GM19397 (cell line): ENCODE measurements around the gene DAD1.
"Not testable (repeated sequence)": the region's sequence is repeated elsewhere in the genome, so short reads cannot be mapped to it uniquely, and the experiment has no call there.

ENCODE experiments used
- ATAC-seq: cut with Tn5 transposase; IDR thresholded peaks from one replicate; pipeline ENCODE4 v1.9.1; 2021; ENCODE audit warnings: mild to moderate bottlenecking, moderate library complexity; ENCODE audit not compliant: unreplicated experiment

DAD1 gene

DNA sequence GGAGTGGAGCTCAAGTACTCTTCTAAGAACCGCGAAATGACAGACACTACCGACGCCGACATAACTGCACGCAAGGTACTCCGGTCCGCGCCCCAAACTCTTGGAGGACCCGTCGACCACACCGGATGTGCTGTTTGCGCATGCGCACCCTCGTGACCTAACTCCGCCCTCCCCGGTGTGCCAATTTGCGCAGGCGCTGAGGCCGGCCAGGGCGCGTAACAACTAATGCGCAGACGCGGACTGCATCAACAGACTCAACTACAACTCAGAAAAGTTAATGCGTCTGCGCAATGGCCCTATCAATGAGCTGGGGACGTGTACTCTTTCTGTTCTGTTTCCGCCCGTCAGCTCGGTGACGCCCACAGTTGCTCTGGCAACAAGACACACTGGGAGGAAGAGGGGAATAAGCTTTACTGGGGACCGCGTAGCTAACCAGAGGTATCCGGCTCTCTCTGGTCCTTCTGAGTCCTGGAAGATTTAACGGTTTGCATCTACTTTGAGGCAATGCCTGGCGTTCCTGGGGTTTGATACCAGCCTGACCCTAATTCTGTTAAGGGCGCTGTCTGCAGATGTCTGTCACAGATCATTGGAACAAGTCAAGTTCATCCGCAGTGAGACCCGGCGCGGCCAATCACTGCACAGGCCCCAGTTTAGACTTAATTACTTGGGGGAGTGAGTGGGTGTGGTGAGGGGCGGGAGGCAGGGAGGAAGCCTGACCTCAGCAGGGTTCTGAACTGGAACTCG is at the start of gene DAD1:
DAD1 (minus strand) TSS at position 129 of the 744 bp plus-strand sequence; CDS start at position 62, 67 bp downstream.
- peak; percentile 94 for ATAC-seq

DNA sequence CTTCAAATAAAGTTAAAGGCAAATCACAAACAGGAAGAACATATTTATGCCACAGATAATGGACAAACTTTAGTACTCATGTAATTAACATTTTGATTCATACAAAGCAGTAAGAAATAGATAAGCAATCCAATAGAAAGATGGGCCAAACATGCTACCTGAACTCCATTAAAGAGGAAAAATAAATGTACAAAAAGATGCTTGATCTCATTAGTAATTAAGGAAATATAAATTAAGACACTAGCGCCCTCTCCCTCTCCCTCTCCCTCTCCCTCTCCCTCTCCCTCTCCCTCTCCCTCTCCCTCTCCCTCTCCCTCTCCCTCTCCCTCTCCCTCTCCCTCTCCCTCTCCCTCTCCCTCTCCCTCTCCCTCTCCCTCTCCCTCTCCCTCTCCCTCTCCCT is 47.0 kb upstream of the DAD1 start:
- ATAC-seq, result not testable (repeated sequence)

DNA sequence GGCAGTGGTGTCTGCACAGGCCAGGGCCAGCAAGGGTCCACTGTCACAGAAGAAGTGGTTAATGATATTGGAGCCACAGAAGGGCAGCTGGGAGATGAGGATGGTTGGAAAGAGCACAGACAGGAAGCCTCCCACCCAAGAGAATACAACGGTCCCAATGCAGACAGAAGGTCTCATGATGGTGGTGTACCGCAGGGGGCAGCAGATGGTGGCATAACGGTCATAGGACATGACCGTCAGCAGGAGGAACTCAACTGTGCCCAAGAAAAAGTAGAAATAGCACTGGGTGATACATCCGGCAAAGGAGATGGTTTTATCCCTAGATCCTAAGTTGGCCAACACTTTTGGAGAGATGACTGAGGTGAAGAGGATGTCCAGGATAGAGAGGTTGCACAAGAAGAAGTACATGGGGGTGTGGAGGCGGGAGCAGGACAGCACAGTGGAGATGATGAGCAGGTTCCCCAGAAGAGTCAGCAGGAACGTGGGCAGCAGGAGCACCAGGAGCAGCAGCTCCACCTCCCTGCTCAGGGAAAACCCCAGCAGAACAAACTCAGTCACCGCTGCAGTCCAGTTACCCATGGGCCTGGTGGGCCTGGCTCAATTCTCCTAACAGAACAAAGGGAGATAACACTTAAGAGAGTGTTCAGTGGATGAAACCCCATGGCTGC is 45.3 kb upstream of the DAD1 start:
- ATAC-seq, result no peak

DNA sequence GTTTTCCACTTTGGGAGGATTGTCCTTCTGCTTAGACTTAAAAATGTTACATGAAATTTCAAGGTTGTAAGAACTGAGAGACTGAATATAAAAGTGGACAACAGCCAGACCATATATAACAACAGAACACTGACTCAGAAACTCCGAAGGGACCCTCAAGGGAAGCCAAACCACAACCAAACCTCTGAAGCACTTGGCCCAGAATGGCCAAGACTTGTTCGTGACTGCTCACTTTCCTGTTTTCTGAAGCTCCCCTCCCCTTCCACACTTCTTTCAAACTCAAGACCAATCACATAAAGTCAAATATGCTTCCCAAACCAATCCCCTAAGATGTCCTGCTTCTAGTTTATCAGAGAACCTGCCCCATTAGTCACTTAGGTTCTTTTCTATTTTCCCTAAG is 41.5 kb upstream of the DAD1 start:
- ATAC-seq, result no peak

- no peak for ATAC-seq
These were observed 41.0 kb upstream of the DAD1 start for GRCh38 chr14:22630066-22630465.

DNA sequence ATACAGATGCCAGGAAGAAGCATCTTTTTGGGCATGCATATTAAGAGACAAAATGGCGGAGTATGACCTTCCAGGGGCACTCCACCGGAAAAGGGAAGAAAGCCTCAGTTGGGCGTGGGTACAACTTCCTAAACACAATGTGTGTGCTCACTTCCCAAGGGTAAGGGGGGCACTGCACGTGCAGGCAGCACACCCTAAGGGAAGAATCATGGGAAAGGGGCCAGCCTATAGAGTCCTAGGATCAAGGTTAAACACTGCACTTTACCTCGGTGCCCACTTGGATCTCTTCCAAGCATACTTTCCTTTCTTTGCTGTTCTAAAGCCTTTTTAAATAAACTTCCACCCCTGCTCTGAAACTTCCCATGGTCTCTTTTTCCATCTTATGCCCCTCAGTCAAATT is 40.3 kb upstream of the DAD1 start:
- ATAC-seq, result no peak

- no peak for ATAC-seq
These were observed 38.7 kb upstream of the DAD1 start for GRCh38 chr14:22627506-22628263.

- ATAC-seq, result no peak
These were observed 37.6 kb upstream of the DAD1 start for GRCh38 chr14:22626590-22626989.

- ATAC-seq, result no peak
These were observed 34.0 kb upstream of the DAD1 start for GRCh38 chr14:22623047-22623446.

DNA sequence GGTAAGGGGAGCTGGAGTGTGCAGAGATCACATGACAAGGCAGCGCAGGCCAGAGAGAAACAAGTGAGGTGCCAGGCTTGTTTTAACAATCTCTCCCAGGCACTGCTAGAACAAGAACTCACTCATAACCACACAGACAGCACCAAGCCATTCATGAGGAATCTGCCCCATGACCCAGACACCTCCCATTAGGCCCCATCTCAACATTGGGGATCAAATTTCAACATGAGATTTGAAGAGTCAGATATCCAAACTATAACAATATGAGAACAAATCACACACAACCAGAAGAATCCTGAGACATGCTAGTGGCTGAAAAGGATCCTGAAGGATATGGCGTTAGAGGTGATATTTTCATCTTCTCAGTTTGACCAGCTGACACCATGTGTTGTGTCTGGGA is 33.2 kb upstream of the DAD1 start:
- ATAC-seq, result no peak

DNA sequence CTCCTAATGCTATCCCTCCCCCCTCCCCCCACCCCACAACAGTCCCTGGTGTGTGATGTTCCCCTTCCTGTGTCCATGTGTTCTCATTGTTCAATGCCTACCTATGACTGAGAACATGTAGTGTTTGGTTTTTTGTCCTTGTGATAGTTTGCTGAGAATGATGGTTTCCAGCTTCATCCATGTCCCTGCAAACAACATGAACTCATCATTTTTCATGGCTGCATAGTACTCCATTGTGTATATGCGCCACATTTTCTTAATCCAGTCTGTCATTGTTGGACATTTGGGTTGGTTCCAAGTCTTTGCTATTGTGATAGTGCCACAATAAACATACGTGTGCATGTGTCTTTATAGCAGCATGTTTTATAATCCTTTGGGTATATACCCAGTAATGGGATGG is 26.7 kb upstream of the DAD1 start:
- not testable (repeated sequence) for ATAC-seq

- ATAC-seq, result no peak
These were observed 25.3 kb upstream of the DAD1 start for GRCh38 chr14:22614240-22614799.

GRCh38 chr14:22613736-22614239 is 24.8 kb upstream of the DAD1 start:
- no peak for ATAC-seq

- ATAC-seq, result no peak
These were observed 24.2 kb upstream of the DAD1 start for GRCh38 chr14:22613106-22613695.

- ATAC-seq, result no peak
These were observed 21.9 kb upstream of the DAD1 start for GRCh38 chr14:22610931-22611330.

GRCh38 chr14:22607291-22607690 is 18.3 kb upstream of the DAD1 start:
- ATAC-seq, result no peak

GRCh38 chr14:22606380-22606779 is 17.4 kb upstream of the DAD1 start:
- no peak for ATAC-seq

DNA sequence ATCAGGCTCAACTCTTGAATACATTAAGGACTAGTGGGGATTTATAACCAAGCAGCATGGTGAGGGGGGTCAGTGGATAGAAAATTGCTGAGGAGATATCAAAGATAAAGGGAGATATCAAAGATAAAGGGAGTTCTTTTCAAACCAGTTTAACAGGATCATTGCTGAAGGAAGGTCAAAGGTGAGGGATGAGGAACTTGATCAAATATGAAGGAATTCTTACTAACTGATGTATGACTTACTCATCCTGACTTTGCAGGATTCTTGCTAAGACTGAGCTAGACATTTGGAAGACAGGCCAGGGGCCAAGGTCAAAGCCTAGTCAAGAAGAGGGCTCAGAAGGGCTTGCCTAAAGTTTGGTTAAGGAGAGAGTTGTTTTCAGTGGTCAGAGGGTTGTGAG is 13.8 kb upstream of the DAD1 start:
- no peak for ATAC-seq

- ATAC-seq, result no peak
These were observed 13.0 kb upstream of the DAD1 start for GRCh38 chr14:22601996-22602395.

DNA sequence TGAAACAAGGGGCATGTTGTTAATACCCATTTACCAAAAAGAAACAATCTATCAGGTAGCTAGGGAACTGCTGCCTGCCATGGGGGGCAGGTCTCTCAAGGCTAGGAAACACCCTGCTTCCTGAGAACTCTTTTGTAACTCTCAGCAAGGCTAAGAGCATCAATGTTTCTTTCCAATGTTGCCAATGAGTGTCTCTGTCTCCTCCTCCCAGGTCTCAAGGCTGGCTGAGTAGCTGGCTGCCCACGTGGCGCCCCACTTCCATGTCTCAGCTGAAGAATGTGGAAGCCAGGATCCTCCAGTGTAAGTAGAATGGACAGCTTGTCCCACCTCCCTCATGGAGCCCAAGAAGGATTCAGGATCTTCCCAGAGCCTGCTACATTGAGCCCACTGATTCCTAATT is 12.4 kb upstream of the DAD1 start:
- no peak for ATAC-seq

- ATAC-seq, result no peak
These were observed 11.0 kb upstream of the DAD1 start for GRCh38 chr14:22600027-22600426.
